Activated CD4-positive, alpha-beta T cell treated with anti-CD3 and anti-CD28 coated beads, Interleukin-2, amount 10 ng/mL, durations not matched to agents 7 days and 5 days (primary cell): ENCODE data around the gene ZNF276. TPM values are rescaled to one million over a fixed set of nuclear protein-coding genes. Genes with fewer than 3 reads are reported as not detected.
"Not testable (repeated sequence)": the region's sequence is repeated elsewhere in the genome, so short reads cannot be mapped to it uniquely, and the experiment has no call there.

ENCODE experiments used
- CTCF ChIA-PET: fragments of 350-600 bp; sonication (Branson Sonifier 250); formaldehyde crosslinking; loops from one replicate; lab custom pipeline; 2021; ENCODE audit warnings: antibody characterized with exemption; lab: Charles Lee
- POLR2A ChIA-PET: fragments of 350-600 bp; sonication (Branson Sonifier 250); formaldehyde crosslinking; loops from one replicate; lab custom pipeline; 2021; ENCODE audit warnings: antibody characterized with exemption; lab: Charles Lee
- DNase-seq: peaks from one replicate; pipeline ENCODE4 v3.0.0-alpha.2; 2020
- H3K27ac Mint-ChIP-seq: one replicate; pipeline ENCODE4 v1.8.0; 2021; ENCODE audit warnings: mild to moderate bottlenecking, moderate library complexity, mixed read lengths
- H3K27me3 Mint-ChIP-seq: one replicate; pipeline ENCODE4 v1.8.0; 2021; ENCODE audit warnings: mixed read lengths
- H3K36me3 Mint-ChIP-seq: one replicate; pipeline ENCODE4 v1.8.0; 2021; ENCODE audit warnings: low read depth, mixed read lengths
- H3K4me1 Mint-ChIP-seq: one replicate; pipeline ENCODE4 v1.8.0; 2021; ENCODE audit warnings: mixed read lengths
- H3K4me3 Mint-ChIP-seq: one replicate; pipeline ENCODE4 v1.8.0; 2021; ENCODE audit warnings: mild to moderate bottlenecking, moderate library complexity, mixed read lengths
- H3K9me3 Mint-ChIP-seq: one replicate; pipeline ENCODE4 v1.8.0; 2021; ENCODE audit warnings: mixed read lengths
- total RNA-seq, 2 experiments: library from RNA; stranded (reverse); gene quantifications; one replicate each; pipeline ENCODE4 v1.2.3, GENCODE V29; 2021

ZNF276 gene
- total RNA-seq, 2 experiments from 2014 or later = 79.5 to 96.5 TPM

- no peaks in the 10 kb centered on the region for H3K9me3 Mint-ChIP-seq
- no peak overlapping the region for H3K4me3 Mint-ChIP-seq
- no peaks in the 10 kb centered on the region for H3K27me3 Mint-ChIP-seq
- peaks cover 21% of the 10 kb centered on the region for H3K4me1 Mint-ChIP-seq
- POLR2A ChIA-PET = no interaction called here
- H3K27ac Mint-ChIP-seq = no peak overlapping the region
- DNase-seq = no peak
- peaks cover 14% of the 10 kb centered on the region for H3K36me3 Mint-ChIP-seq
- CTCF ChIA-PET = interaction anchor here (2.5 kb wide), 1 partner anchor 10 kb away, joined by 8 read pairs; the partner anchor contains the start of gene SPATA2L
Observed at GRCh38 chr16:89690392-89690901, 30.9 kb upstream of the ZNF276 start.

- H3K27ac Mint-ChIP-seq = no peak overlapping the region
- peaks cover 24% of the 10 kb centered on the region for H3K4me1 Mint-ChIP-seq
- DNase-seq = no peak
- POLR2A ChIA-PET = no interaction called here
- no peaks in the 10 kb centered on the region for H3K9me3 Mint-ChIP-seq
- no peaks in the 10 kb centered on the region for H3K27me3 Mint-ChIP-seq
- CTCF ChIA-PET = interaction anchor here (1.1 to 2.5 kb wide), 2 partner anchors 9 to 14 kb away, joined by 3 to 8 read pairs; partner anchors contain the start of gene SPATA2L
- H3K4me3 Mint-ChIP-seq = no peak overlapping the region
- H3K36me3 Mint-ChIP-seq = peaks cover 14% of the 10 kb centered on the region
Observed at GRCh38 chr16:89691231-89691985, 29.9 kb upstream of the ZNF276 start.

GRCh38 chr16:89691986-89692569 is 29.3 kb upstream of the ZNF276 start:
- CTCF ChIA-PET = interaction anchor here (1.1 to 2.5 kb wide), 2 partner anchors 8 to 14 kb away, joined by 3 to 8 read pairs; partner anchors contain the start of gene SPATA2L
- Mint-ChIP-seq H3K27me3 (no peaks in the 10 kb centered on the region), H3K36me3 (peaks cover 14% of the 10 kb centered on the region), H3K9me3 (no peaks in the 10 kb centered on the region), H3K27ac (no peak overlapping the region), H3K4me3 (no peak overlapping the region), H3K4me1 (peaks cover 26% of the 10 kb centered on the region)
- POLR2A ChIA-PET = no interaction called here
- no peak for DNase-seq

- ChIA-PET POLR2A (no interaction called here), CTCF (interaction anchor here (0.6 to 0.9 kb wide), 3 partner anchors 165 to 168 kb away, joined by 3 to 8 read pairs (median 3); no protein-coding TSS in a partner anchor)
- no peaks in the 10 kb centered on the region for H3K9me3 Mint-ChIP-seq
- H3K4me1 Mint-ChIP-seq = peaks cover 20% of the 10 kb centered on the region
- no peaks in the 10 kb centered on the region for H3K27me3 Mint-ChIP-seq
- no peak for DNase-seq
- H3K27ac Mint-ChIP-seq = peak overlapping the region; percentile 9
- peaks cover 10% of the 10 kb centered on the region for H3K36me3 Mint-ChIP-seq
- H3K4me3 Mint-ChIP-seq = no peak overlapping the region
Observed at GRCh38 chr16:89693289-89693731, 28.0 kb upstream of the ZNF276 start.

GRCh38 chr16:89693931-89694783 is 27.2 kb upstream of the ZNF276 start:
- H3K9me3 Mint-ChIP-seq = no peaks in the 10 kb centered on the region
- H3K4me1 Mint-ChIP-seq = peaks cover 21% of the 10 kb centered on the region
- H3K36me3 Mint-ChIP-seq = peaks cover 12% of the 10 kb centered on the region
- POLR2A ChIA-PET = no interaction called here
- H3K27ac Mint-ChIP-seq = no peak overlapping the region
- CTCF ChIA-PET = interaction anchor here (0.6 to 1.2 kb wide), 3 partner anchors 164 to 167 kb away, joined by 3 to 4 read pairs (median 3); no protein-coding TSS in a partner anchor
- no peaks in the 10 kb centered on the region for H3K27me3 Mint-ChIP-seq
- DNase-seq = no peak
- no peak overlapping the region for H3K4me3 Mint-ChIP-seq

GRCh38 chr16:89694784-89695085 is 26.6 kb upstream of the ZNF276 start:
- CTCF ChIA-PET = interaction anchor here (1.2 to 2.0 kb wide), 2 partner anchors 167 to 169 kb away, joined by 4 read pairs; no protein-coding TSS in a partner anchor
- not testable (repeated sequence) for H3K27ac Mint-ChIP-seq

GRCh38 chr16:89695086-89695874 is 26.1 kb upstream of the ZNF276 start:
- CTCF ChIA-PET = interaction anchor here (1.0 to 2.0 kb wide), 3 partner anchors 115 to 168 kb away, joined by 3 to 4 read pairs (median 4); no protein-coding TSS in a partner anchor
- Mint-ChIP-seq H3K4me3 (no peak overlapping the region), H3K27me3 (no peaks in the 10 kb centered on the region), H3K9me3 (no peaks in the 10 kb centered on the region), H3K36me3 (peaks cover 9% of the 10 kb centered on the region), H3K4me1 (peaks cover 25% of the 10 kb centered on the region), H3K27ac (no peak overlapping the region)
- DNase-seq = no peak
- POLR2A ChIA-PET = no interaction called here

More at GRCh38 chr16:89694784-89695085, 26.6 kb upstream of the ZNF276 start:
- H3K27me3 Mint-ChIP-seq, H3K9me3 Mint-ChIP-seq, H3K4me3 Mint-ChIP-seq, POLR2A ChIA-PET, DNase-seq: not testable (repeated sequence)
- H3K4me1 Mint-ChIP-seq = peaks cover 23% of the 10 kb centered on the region
- H3K36me3 Mint-ChIP-seq = peaks cover 12% of the 10 kb centered on the region

GRCh38 chr16:89695875-89696669 is 25.3 kb upstream of the ZNF276 start:
- no peaks in the 10 kb centered on the region for H3K9me3 Mint-ChIP-seq
- ChIA-PET CTCF (interaction anchor here (0.7 to 2.0 kb wide), 4 partner anchors 10 to 168 kb away, joined by 3 to 5 read pairs (median 4); no protein-coding TSS in a partner anchor), POLR2A (no interaction called here)
- DNase-seq = no peak
- no peaks in the 10 kb centered on the region for H3K27me3 Mint-ChIP-seq
- no peak overlapping the region for H3K4me3 Mint-ChIP-seq
- H3K4me1 Mint-ChIP-seq = peaks cover 23% of the 10 kb centered on the region
- H3K36me3 Mint-ChIP-seq = peaks cover 7% of the 10 kb centered on the region
- H3K27ac Mint-ChIP-seq = peak overlapping the region; percentile 25

GRCh38 chr16:89696670-89697128 is 24.6 kb upstream of the ZNF276 start:
- no peak for DNase-seq
- H3K4me3 Mint-ChIP-seq = no peak overlapping the region

GRCh38 chr16:89697161-89697615 is 24.1 kb upstream of the ZNF276 start:
- Mint-ChIP-seq H3K4me3 (no peak overlapping the region), H3K4me1 (peaks cover 26% of the 10 kb centered on the region), H3K36me3 (peaks cover 7% of the 10 kb centered on the region), H3K27ac (no peak overlapping the region), H3K9me3 (no peaks in the 10 kb centered on the region), H3K27me3 (no peaks in the 10 kb centered on the region)
- ChIA-PET POLR2A (no interaction called here), CTCF (interaction anchor here (1.1 to 1.7 kb wide), 3 partner anchors 9 to 164 kb away, joined by 5 to 7 read pairs (median 5); no protein-coding TSS in a partner anchor)
- DNase-seq = no peak

More at GRCh38 chr16:89696670-89697128, 24.6 kb upstream of the ZNF276 start:
- ChIA-PET POLR2A (no interaction called here), CTCF (interaction anchor here (0.7 to 2.0 kb wide), 3 partner anchors 9 to 167 kb away, joined by 3 to 5 read pairs (median 4); no protein-coding TSS in a partner anchor)
- Mint-ChIP-seq H3K27me3 (no peaks in the 10 kb centered on the region), H3K27ac (peak overlapping the region; percentile 25), H3K4me1 (peaks cover 23% of the 10 kb centered on the region), H3K9me3 (no peaks in the 10 kb centered on the region), H3K36me3 (peaks cover 7% of the 10 kb centered on the region)
